ENCODE data around the gene TPM2.

The TPM2 gene

DNA sequence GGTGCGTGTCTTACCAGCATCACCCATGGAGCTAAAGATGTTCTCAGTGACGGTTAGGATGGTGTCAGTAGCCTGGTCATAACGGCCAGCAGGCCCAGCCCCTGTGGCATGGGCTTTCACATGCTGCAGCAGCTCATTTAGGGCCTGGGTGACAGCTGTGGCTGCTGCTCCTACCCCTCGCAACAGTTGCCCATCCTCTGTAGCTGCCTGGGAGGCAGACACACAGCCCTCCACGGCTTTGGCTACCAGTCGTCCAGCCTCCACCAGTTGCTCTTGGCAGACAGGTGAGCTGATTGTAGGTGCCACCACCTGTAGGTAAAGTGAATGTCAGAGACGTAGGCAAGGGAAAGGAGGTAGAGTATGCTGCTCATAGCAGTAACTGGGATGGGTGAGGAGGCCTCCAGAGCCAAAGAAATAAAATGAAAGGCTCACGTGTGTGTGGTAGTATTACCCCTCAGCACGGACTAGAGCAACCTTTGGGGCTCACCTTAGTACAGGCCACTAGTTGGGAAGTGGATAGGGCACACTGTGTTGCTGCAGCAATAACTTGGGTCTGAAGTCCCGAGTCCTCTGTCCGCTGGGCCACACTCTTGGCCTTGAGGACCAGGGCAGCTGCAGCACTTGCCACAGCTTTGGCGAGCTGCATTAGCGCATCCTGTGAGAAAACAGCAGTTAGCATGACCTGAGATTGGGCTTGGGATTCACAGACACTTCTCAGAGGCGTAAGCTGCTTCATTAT lies 27.6 kb upstream of the TPM2 start:
- DNase-seq, result no peak

GRCh38 chr9:35716230-35716629 lies 26.5 kb upstream of the TPM2 start:
- DNase-seq, result no peak

- no peak for DNase-seq
Observed at GRCh38 chr9:35714579-35715252, 25.0 kb upstream of the TPM2 start.

GRCh38 chr9:35714123-35714522 lies 24.4 kb upstream of the TPM2 start:
- DNase-seq, result no peak

- no peak for DNase-seq
Observed at GRCh38 chr9:35713578-35713977, 23.9 kb upstream of the TPM2 start.

- DNase-seq, result no peak
Observed at GRCh38 chr9:35712762-35713400, 23.2 kb upstream of the TPM2 start.

- no peak for DNase-seq
Observed at GRCh38 chr9:35711501-35712428, 22.0 kb upstream of the TPM2 start.

GRCh38 chr9:35710818-35711500 lies 21.2 kb upstream of the TPM2 start:
- no peak for DNase-seq

GRCh38 chr9:35708146-35708545 lies 18.4 kb upstream of the TPM2 start:
- DNase-seq, result no peak

DNA sequence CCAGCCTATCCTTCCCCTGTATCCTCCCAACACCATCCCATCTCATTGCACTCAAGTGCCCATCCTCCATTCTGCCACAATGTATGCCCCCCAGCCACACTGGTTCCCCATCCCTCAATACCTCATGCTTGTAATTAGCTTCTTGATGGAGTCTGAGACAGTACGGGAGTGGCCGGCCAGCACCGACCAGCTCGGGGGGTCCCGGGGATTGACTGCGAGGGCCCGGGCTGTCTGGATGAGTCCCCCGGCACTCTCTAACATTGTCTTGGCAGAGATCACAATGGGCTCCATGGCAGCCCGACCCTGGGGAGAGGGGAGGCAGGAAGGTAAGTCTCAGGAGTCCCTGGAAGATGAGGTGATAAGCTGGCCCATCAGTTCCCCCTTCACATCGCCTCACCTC lies 17.2 kb upstream of the TPM2 start:
- no peak for DNase-seq

DNA sequence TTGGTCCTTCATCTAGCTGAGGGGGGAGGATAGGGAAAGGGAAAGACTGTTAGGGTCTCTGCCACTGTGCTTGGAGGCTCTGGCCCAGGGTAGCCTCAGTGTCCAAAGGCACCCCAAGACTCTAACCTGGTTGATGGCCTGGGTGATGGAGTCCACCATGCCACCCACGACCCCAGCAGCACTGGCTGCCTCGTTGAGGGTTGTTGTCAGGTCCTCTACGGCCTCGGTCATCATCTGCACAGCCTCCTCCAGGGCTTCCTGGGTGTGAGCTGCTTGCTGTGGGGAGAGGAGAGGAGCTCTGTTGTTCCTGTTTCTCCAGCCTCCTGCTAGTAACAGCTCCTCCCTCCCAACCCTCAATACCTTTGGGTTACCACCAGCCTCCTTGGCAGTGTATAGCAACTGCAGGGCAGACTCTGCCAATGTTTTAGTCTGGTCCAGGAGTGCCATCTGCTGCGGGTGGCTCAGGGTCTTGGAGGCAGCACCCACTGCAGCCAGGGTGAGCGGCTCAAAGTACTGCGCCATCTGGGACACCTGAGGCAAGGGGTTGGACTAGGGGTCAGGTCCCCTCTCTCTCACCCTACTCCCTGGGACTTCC lies 16.2 kb upstream of the TPM2 start:
- no peak for DNase-seq

DNA sequence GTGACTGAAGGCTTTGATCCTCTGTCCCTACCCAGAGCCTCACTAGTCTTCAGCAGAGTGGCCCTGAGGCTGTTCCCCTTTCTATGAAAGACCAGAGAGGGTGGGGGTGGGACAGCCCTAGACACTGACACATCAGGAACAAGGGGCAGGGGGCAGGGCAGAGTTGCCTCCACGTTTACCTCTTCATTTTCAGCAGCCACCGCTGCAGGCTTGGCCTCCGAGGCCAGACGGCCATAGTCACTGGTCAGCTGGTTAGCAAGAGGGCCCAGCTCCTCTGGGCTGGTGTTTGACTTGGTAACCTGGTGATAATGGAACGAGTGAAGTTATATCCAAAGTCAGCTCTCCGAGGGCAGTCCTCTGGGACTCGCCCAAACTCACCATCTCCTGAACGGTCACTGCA lies 15.6 kb upstream of the TPM2 start:
- no peak for DNase-seq

GRCh38 chr9:35703906-35704672 lies 14.4 kb upstream of the TPM2 start:
- DNase-seq, result no peak

GRCh38 chr9:35702696-35703095 lies 13.0 kb upstream of the TPM2 start:
- DNase-seq, result no peak

DNA sequence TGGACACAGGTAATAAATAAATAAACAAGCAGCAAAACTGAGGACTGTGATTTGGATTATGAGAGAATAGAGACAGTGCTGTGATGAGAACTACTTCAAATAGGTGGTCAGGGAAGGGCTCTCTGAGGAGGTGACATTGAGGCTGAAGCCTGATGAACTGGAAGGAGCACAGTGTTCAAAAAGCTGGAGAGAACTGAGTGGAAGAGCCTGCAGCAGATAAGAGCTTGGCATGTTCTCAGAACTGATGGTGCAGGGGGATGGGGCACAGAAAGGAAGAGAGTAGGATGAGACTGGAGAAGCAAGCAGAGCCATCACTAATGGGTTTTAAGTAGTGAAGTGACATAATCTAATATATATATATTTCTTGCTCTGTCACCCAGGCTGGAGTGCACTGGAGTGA lies 11.2 kb upstream of the TPM2 start:
- DNase-seq, result no peak

GRCh38 chr9:35700031-35700430 lies 10.3 kb upstream of the TPM2 start:
- no peak for DNase-seq

- DNase-seq, result no peak
Observed at GRCh38 chr9:35698231-35698630, 8.5 kb upstream of the TPM2 start.

DNA sequence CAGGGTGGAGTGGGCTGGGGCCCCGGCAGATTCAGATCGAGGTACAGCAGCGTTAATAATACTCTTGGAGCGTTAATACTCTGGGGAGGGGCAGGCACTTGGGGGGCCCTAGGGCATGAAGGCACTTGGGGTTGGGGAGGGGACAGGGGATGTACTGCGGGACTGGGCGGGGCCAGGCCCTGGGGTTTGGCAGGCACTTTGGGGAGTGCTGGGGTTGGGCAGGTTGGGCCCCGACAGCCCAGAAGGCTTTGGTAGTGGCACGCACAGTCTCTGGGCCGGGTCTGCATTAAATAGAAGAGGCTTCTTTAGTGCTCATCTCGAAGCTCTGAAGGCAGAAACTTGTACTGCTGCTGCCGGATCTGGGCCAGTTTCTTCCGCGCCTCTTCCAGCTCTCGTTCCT lies 7.8 kb upstream of the TPM2 start:
- DNase-seq, result no peak

- DNase-seq, result peak; percentile 40
Observed at GRCh38 chr9:35696520-35697215, 6.9 kb upstream of the TPM2 start.

GRCh38 chr9:35695943-35696401 lies 6.2 kb upstream of the TPM2 start:
- DNase-seq, result no peak
